Body of pancreas (tissue), 4 donors: Measurements from ENCODE around the gene MORC1. TPM values are rescaled to one million over a fixed set of nuclear protein-coding genes. Genes with fewer than 3 reads are reported as not detected.

Experiments used
- ATAC-seq: fragments of 150-250 bp; one replicate; pipeline ENCODE4 v1.9.1; 2016
- DNase-seq, 4 donors: peaks; one replicate each; pipeline ENCODE4 v3.0.0-alpha.2; 2019
- H3K27ac ChIP-seq, 4 donors: fragments of 200-600 bp; sonication (generic); 1 replicate in 3 of 4; 2 replicates in 1 of 4; pipeline versions ENCODE4 v1.5.1 to v1.6.1; 2016 to 2019; ENCODE audit warnings: mild to moderate bottlenecking in 1 of 4, mixed read lengths in 1 of 4, moderate library complexity in 1 of 4
- H3K27me3 ChIP-seq, 2 donors: fragments of 200-600 bp; sonication (generic); one replicate each; pipeline ENCODE4 v1.6.0; 2016; ENCODE audit warnings: mild to moderate bottlenecking in 1 of 2
- H3K36me3 ChIP-seq, 2 donors: fragments of 200-600 bp; sonication (generic); replicated peaks in 1 of 2; 2 replicates each; pipeline ENCODE4 v1.5.1; 2016; ENCODE audit warnings: low read depth in 2 of 2; ENCODE audit not compliant: insufficient read depth in 1 of 2
- H3K4me1 ChIP-seq: fragments of 200-600 bp; sonication (generic); one replicate; pipeline ENCODE4 v1.6.0; 2016
- H3K4me3 ChIP-seq, 2 donors: fragments of 200-600 bp; sonication (generic); 1 replicate in 1 of 2; 2 replicates in 1 of 2; pipeline ENCODE4 v1.5.1; 2016 to 2019
- H3K9me3 ChIP-seq, 3 donors: fragments of 200-600 bp; sonication (generic); 1 replicate in 2 of 3; 2 replicates in 1 of 3; pipeline ENCODE4 v1.5.1; 2016
- POLR2A ChIP-seq, 3 donors: fragments of 450-650 bp; IDR thresholded peaks; one replicate each; pipeline ENCODE4 v1.6.1; 2016; ENCODE audit warnings: antibody characterized with exemption in 3 of 3, mild to moderate bottlenecking in 2 of 3
- WGBS, 2 donors: methylation state at CpG; one replicate each; pipeline ENCODE4 v1.1.5; 2017; 5-methylcytosine and 5-hydroxymethylcytosine counted together
- intact Hi-C: fragments of 100-400 bp; cut with DNase I; formaldehyde crosslinking; loops from one replicate; pipeline ENCODE4 v1.15.1; 2023
- total RNA-seq, 2 donors: library from RNA; depleted of rRNA; stranded (reverse); fragments of >200 nt; gene quantifications; one replicate each; pipeline ENCODE4 v1.1.0, GENCODE V29; 2016
- TF ChIP-seq, protein P1 (sequence below), 7 experiments: fragments of 450-650 bp in 4 of 7; fragments of 200-600 bp in 3 of 7; sonication (generic) in 3 of 7; IDR thresholded peaks; one replicate each; pipeline ENCODE4 v1.5.1; 2016 to 2019; ENCODE audit warnings: antibody characterized with exemption in 7 of 7

The MORC1 gene
- total RNA-seq, 2 donors from 2014 or later: not detected

DNA sequence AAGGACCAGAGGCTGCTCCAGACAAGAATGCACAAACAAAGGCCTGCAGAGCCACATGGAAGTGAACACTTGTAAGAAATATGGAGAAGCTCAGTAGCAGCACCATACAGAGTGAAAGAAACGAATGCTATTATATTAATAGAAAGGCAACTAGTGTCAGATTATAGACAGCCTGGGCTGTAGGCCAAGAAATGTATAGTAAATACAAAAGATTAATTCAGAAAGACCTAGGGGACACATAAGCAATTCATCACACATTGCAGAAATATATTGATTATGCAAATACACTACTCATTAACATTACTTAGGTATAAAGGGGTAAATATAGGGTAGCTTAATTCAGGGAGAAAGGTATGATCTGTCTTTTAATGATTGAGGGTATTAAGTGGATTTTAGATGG, 94.8 kb downstream of the MORC1 start:
- Histone ChIP-seq H3K4me1 (no peaks in the 10 kb centered on the region), H3K9me3 (no peaks in the 10 kb centered on the region), H3K27me3 (no peaks in the 10 kb centered on the region), H3K36me3 (no peaks in the 10 kb centered on the region), H3K27ac (no peak overlapping the region), H3K4me3 (no peak overlapping the region)
- DNase-seq: no peak
- no peak for ATAC-seq
- intact Hi-C loops: no loop called here
- 69 to 71% methylated on average over 1 of the region's 1 CpG for WGBS, 2 donors
- TF ChIP-seq, protein P1, sequence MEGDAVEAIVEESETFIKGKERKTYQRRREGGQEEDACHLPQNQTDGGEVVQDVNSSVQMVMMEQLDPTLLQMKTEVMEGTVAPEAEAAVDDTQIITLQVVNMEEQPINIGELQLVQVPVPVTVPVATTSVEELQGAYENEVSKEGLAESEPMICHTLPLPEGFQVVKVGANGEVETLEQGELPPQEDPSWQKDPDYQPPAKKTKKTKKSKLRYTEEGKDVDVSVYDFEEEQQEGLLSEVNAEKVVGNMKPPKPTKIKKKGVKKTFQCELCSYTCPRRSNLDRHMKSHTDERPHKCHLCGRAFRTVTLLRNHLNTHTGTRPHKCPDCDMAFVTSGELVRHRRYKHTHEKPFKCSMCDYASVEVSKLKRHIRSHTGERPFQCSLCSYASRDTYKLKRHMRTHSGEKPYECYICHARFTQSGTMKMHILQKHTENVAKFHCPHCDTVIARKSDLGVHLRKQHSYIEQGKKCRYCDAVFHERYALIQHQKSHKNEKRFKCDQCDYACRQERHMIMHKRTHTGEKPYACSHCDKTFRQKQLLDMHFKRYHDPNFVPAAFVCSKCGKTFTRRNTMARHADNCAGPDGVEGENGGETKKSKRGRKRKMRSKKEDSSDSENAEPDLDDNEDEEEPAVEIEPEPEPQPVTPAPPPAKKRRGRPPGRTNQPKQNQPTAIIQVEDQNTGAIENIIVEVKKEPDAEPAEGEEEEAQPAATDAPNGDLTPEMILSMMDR (IDR thresholded peaks at IDR 0.05): no peak
- no peak for TF ChIP-seq POLR2A (IDR thresholded peaks at IDR 0.05)

DNA sequence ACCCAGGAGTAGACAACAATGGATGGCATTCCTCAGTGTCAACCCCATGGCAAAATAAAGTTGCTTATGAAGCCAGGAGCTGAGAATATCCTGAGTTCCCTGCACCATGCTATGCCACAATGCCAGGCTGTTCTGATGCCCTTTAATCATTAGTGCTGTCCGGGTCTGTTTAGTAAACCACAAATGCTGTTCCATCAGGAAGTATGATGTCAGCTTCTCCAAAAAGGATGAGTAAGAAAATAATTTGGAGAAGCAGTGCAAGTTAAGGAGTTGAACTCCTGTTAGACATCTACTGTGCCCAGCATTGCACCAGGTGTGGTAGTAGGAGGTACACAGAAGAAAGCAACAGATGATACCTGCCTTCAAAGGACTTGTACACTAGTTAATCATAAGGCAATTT, 96.4 kb downstream of the MORC1 start:
- no peaks in the 10 kb centered on the region for H3K9me3 ChIP-seq
- no peak for TF ChIP-seq POLR2A (IDR thresholded peaks at IDR 0.05)
- TF ChIP-seq, protein P1 (IDR thresholded peaks at IDR 0.05): no peak
- WGBS, 2 donors: 45 to 70% methylated on average over 1 of the region's 1 CpG
- ATAC-seq (no peak), DNase-seq (no peak)
- H3K27me3 ChIP-seq: no peaks in the 10 kb centered on the region
- no peak overlapping the region for H3K27ac ChIP-seq
- no peak overlapping the region for H3K4me3 ChIP-seq
- intact Hi-C loops: no loop called here
- no peaks in the 10 kb centered on the region for H3K36me3 ChIP-seq
- H3K4me1 ChIP-seq: no peaks in the 10 kb centered on the region

DNA sequence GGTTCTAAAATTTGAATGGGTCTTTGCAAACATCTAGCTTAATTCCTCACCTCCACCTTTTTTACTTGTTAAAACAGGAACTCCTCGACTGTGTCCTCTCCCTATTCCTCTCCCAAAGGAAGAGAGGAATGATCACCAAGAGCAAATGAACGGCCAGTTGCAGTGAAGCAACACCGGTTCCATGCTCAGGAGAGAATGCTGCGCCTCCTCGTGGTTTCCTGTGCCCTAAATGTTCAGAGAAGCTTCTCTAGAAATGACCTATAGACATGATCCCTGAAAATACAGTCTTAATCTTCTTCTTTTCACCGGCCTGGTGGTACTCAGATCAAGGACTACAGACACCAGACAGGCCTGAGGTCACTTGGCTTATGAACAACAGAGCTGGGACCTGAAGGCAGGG, 99.1 kb downstream of the MORC1 start:
- intact Hi-C loops: no loop called here
- 57 to 64% methylated on average over 6 of the region's 6 CpGs for WGBS, 2 donors
- Histone ChIP-seq H3K27me3 (no peaks in the 10 kb centered on the region), H3K9me3 (no peaks in the 10 kb centered on the region), H3K27ac (no peak overlapping the region), H3K4me3 (no peak overlapping the region), H3K4me1 (no peaks in the 10 kb centered on the region), H3K36me3 (no peaks in the 10 kb centered on the region)
- no peak for TF ChIP-seq POLR2A (IDR thresholded peaks at IDR 0.05)
- TF ChIP-seq, protein P1 (IDR thresholded peaks at IDR 0.05): peak in 3 of 7 experiments; percentile 25 to 44 (median 32)
- DNase-seq (peak in 3 of 4 donors; percentile 20 to 51 (median 28)), ATAC-seq (peak; percentile 42)

DNA sequence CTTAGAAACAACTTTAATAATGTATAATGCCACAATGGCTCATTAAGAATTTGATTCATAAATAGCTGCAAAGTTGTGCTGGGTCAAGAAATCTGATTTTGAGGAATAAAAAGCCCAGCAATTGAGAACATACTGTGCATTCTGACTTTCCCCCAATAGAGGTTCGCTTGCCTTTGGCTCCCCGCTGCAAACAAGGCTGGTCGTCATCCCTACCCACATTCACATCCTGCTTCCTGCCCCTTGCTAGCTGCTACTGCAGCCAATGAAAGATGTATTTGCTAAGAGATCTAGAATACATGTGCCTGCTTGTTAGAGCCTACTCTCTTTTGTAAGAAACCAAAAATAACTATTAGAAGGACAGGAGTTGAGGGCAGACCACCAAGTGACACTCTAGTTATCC, 112.5 kb downstream of the MORC1 start:
- TF ChIP-seq POLR2A (IDR thresholded peaks at IDR 0.05): no peak
- TF ChIP-seq, protein P1 (IDR thresholded peaks at IDR 0.05): no peak
- DNase-seq: no peak

DNA sequence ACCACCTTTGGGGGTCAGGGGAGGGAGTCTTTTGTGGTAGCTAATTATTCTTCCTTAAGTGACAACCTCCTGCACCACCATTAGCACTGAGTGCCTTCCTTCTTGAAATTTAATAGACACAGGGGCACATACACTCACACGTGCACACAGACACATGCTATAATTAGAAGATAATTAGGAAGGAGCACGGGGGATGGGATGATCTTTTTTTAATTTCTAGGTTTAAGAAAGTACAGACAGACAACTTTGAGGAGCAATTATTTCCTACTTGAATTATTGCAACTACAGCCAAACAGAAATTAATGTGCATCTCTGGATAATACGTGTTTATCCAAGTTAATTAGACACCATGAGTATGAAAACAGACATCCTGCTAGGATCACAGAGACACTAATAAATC, 119.5 kb downstream of the MORC1 start:
- Histone ChIP-seq H3K4me3 (no peak overlapping the region), H3K27me3 (no peaks in the 10 kb centered on the region), H3K27ac (no peak overlapping the region), H3K36me3 (no peaks in the 10 kb centered on the region), H3K9me3 (no peaks in the 10 kb centered on the region), H3K4me1 (no peaks in the 10 kb centered on the region)
- DNase-seq: no peak
- no peak for ATAC-seq
- WGBS, 2 donors: 64 to 79% methylated on average over 3 of the region's 3 CpGs
- intact Hi-C loops: no loop called here
- TF ChIP-seq, protein P1 (IDR thresholded peaks at IDR 0.05): no peak
- no peak for TF ChIP-seq POLR2A (IDR thresholded peaks at IDR 0.05)

More for the DNA sequence above, 112.5 kb downstream of the MORC1 start:
- intact Hi-C loops: no loop called here
- WGBS, 2 donors: 84 to 89% methylated on average over 3 of the region's 3 CpGs
- no peaks in the 10 kb centered on the region for H3K9me3 ChIP-seq
- H3K27me3 ChIP-seq: no peaks in the 10 kb centered on the region
- no peak overlapping the region for H3K27ac ChIP-seq
- no peak overlapping the region for H3K4me3 ChIP-seq
- H3K36me3 ChIP-seq: no peaks in the 10 kb centered on the region
- H3K4me1 ChIP-seq: no peaks in the 10 kb centered on the region
- no peak for ATAC-seq
